Mucosa of stomach (tissue), 1 donor: ENCODE results near the gene TLR3.

Source experiments
- H3K27me3 ChIP-seq: one replicate; pipeline ENCODE4 v1.7.0; 2013; ENCODE audit warnings: mild to moderate bottlenecking, low read length; ENCODE audit not compliant: control insufficient read depth, insufficient read depth
- H3K36me3 ChIP-seq: one replicate; pipeline ENCODE4 v1.7.0; 2013; ENCODE audit warnings: low read length; ENCODE audit not compliant: control insufficient read depth, insufficient read depth
- H3K4me1 ChIP-seq: one replicate; pipeline ENCODE4 v1.7.0; 2013; ENCODE audit warnings: mild to moderate bottlenecking, low read length; ENCODE audit not compliant: control insufficient read depth, insufficient read depth
- H3K4me3 ChIP-seq: one replicate; pipeline ENCODE4 v1.7.0; 2013; ENCODE audit warnings: low read length
- H3K9ac ChIP-seq: one replicate; pipeline ENCODE4 v1.7.0; 2013; ENCODE audit warnings: mild to moderate bottlenecking, low read length, moderate library complexity
- H3K9me3 ChIP-seq: one replicate; pipeline ENCODE4 v1.7.0; 2013; ENCODE audit warnings: mild to moderate bottlenecking, low read length, moderate library complexity; ENCODE audit not compliant: control insufficient read depth
- donor health status: Pancreatic carcinoma.

The TLR3 gene

GRCh38 chr4:186121057-186121456 is 52.1 kb downstream of the TLR3 start:
- no peaks in the 10 kb centered on the region for H3K9me3 ChIP-seq
- no peaks in the 10 kb centered on the region for H3K36me3 ChIP-seq
- no peak overlapping the region for H3K9ac ChIP-seq
- H3K27me3 ChIP-seq: no peaks in the 10 kb centered on the region
- H3K4me1 ChIP-seq: no peaks in the 10 kb centered on the region
- no peak overlapping the region for H3K4me3 ChIP-seq

- Histone ChIP-seq H3K4me1 (no peaks in the 10 kb centered on the region), H3K9ac (no peak overlapping the region), H3K27me3 (no peaks in the 10 kb centered on the region), H3K4me3 (no peak overlapping the region), H3K9me3 (no peaks in the 10 kb centered on the region), H3K36me3 (no peaks in the 10 kb centered on the region)
Measured at GRCh38 chr4:186128842-186129241, 59.9 kb downstream of the TLR3 start.

GRCh38 chr4:186131935-186132334 is 63.0 kb downstream of the TLR3 start:
- no peaks in the 10 kb centered on the region for H3K36me3 ChIP-seq
- H3K27me3 ChIP-seq: no peaks in the 10 kb centered on the region
- no peaks in the 10 kb centered on the region for H3K4me1 ChIP-seq
- H3K9me3 ChIP-seq: no peaks in the 10 kb centered on the region
- H3K9ac ChIP-seq: no peak overlapping the region
- H3K4me3 ChIP-seq: no peak overlapping the region

GRCh38 chr4:186132577-186133242 is 63.8 kb downstream of the TLR3 start:
- Histone ChIP-seq H3K27me3 (no peaks in the 10 kb centered on the region), H3K9me3 (no peaks in the 10 kb centered on the region), H3K36me3 (no peaks in the 10 kb centered on the region)

GRCh38 chr4:186134257-186134656 is 65.3 kb downstream of the TLR3 start:
- no peaks in the 10 kb centered on the region for H3K36me3 ChIP-seq
- H3K9ac ChIP-seq: no peak overlapping the region
- no peaks in the 10 kb centered on the region for H3K4me1 ChIP-seq
- H3K9me3 ChIP-seq: no peaks in the 10 kb centered on the region
- no peaks in the 10 kb centered on the region for H3K27me3 ChIP-seq
- H3K4me3 ChIP-seq: no peak overlapping the region

More at GRCh38 chr4:186132577-186133242, 63.8 kb downstream of the TLR3 start:
- no peak overlapping the region for H3K9ac ChIP-seq
- H3K4me1 ChIP-seq: no peaks in the 10 kb centered on the region
- H3K4me3 ChIP-seq: no peak overlapping the region

- Histone ChIP-seq H3K9me3 (no peaks in the 10 kb centered on the region), H3K9ac (no peak overlapping the region), H3K4me3 (no peak overlapping the region), H3K27me3 (no peaks in the 10 kb centered on the region), H3K4me1 (no peaks in the 10 kb centered on the region), H3K36me3 (no peaks in the 10 kb centered on the region)
Measured at GRCh38 chr4:186134861-186135260, 65.9 kb downstream of the TLR3 start.

GRCh38 chr4:186137196-186137794 is 68.3 kb downstream of the TLR3 start:
- Histone ChIP-seq H3K9ac (no peak overlapping the region), H3K36me3 (no peaks in the 10 kb centered on the region), H3K27me3 (no peaks in the 10 kb centered on the region), H3K4me1 (no peaks in the 10 kb centered on the region), H3K9me3 (no peaks in the 10 kb centered on the region), H3K4me3 (no peak overlapping the region)
